Measurements from ENCODE around the gene BMPR1B. TPM values are rescaled to one million over a fixed set of nuclear protein-coding genes. Genes with fewer than 3 reads are reported as not detected.

The BMPR1B gene
- total RNA-seq, 1 experiment from 2014 or later, result 0.62 TPM

DNA sequence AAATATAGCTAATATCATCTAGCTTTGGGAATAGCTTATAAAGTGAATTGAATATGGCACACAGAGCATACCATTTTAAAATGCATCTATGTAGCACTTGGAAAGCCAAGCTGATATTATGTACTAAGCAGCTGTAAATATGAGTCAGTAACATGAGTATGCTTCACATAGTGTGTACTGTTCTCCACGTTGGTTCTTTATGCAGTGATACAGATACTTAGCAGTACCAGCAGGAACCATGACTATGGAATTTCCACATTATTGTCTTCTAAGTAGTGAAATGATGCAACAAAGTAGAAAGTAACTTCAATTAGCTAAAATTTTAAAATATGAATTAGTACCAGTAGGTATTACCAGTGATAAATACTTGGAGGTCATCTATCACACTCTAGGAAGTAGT lies 320.1 kb downstream of the BMPR1B start:
- ATAC-seq, result no peak
- Histone ChIP-seq H3K4me1 (ENCODE audit: control insufficient read depth, insufficient read depth, low read length) (no peaks in the 10 kb centered on the region), H3K36me3 (ENCODE audit: control insufficient read depth, insufficient read depth, low read length) (no peaks in the 10 kb centered on the region), H3K4me3 (ENCODE audit: low read depth in 2 of 2, low read length in 2 of 2) (no peak overlapping the region), H3K27me3 (ENCODE audit: control insufficient read depth, insufficient read depth, low read length) (no peaks in the 10 kb centered on the region), H3K9me3 (ENCODE audit: control insufficient read depth, insufficient read depth, low read depth, low read length) (no peaks in the 10 kb centered on the region), H3K27ac (ENCODE audit: low read length) (no peak overlapping the region)
- BruUV-seq (replicated peaks), result no TSS peak
- no peak for DNase-seq (ENCODE audit: low read depth, low spot score)
- intact Hi-C loops (cut with micrococcal nuclease; ENCODE audit: unreplicated experiment) (no loop called here), in situ Hi-C loops (cut with HindIII; ENCODE audit: low pct_unique_long_range_greater_than_20kb, low sequenced_read_pairs) (no loop called here)
- TF ChIP-seq, protein P1, sequence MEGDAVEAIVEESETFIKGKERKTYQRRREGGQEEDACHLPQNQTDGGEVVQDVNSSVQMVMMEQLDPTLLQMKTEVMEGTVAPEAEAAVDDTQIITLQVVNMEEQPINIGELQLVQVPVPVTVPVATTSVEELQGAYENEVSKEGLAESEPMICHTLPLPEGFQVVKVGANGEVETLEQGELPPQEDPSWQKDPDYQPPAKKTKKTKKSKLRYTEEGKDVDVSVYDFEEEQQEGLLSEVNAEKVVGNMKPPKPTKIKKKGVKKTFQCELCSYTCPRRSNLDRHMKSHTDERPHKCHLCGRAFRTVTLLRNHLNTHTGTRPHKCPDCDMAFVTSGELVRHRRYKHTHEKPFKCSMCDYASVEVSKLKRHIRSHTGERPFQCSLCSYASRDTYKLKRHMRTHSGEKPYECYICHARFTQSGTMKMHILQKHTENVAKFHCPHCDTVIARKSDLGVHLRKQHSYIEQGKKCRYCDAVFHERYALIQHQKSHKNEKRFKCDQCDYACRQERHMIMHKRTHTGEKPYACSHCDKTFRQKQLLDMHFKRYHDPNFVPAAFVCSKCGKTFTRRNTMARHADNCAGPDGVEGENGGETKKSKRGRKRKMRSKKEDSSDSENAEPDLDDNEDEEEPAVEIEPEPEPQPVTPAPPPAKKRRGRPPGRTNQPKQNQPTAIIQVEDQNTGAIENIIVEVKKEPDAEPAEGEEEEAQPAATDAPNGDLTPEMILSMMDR (IDR thresholded peaks at IDR 0.05), result no peak
- TF ChIP-seq, protein P2, sequence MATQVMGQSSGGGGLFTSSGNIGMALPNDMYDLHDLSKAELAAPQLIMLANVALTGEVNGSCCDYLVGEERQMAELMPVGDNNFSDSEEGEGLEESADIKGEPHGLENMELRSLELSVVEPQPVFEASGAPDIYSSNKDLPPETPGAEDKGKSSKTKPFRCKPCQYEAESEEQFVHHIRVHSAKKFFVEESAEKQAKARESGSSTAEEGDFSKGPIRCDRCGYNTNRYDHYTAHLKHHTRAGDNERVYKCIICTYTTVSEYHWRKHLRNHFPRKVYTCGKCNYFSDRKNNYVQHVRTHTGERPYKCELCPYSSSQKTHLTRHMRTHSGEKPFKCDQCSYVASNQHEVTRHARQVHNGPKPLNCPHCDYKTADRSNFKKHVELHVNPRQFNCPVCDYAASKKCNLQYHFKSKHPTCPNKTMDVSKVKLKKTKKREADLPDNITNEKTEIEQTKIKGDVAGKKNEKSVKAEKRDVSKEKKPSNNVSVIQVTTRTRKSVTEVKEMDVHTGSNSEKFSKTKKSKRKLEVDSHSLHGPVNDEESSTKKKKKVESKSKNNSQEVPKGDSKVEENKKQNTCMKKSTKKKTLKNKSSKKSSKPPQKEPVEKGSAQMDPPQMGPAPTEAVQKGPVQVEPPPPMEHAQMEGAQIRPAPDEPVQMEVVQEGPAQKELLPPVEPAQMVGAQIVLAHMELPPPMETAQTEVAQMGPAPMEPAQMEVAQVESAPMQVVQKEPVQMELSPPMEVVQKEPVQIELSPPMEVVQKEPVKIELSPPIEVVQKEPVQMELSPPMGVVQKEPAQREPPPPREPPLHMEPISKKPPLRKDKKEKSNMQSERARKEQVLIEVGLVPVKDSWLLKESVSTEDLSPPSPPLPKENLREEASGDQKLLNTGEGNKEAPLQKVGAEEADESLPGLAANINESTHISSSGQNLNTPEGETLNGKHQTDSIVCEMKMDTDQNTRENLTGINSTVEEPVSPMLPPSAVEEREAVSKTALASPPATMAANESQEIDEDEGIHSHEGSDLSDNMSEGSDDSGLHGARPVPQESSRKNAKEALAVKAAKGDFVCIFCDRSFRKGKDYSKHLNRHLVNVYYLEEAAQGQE (IDR thresholded peaks at IDR 0.05; ENCODE audit: insufficient read depth in 1 of 2, low read depth in 2 of 2, low read length in 1 of 2), result no peak
- TF ChIP-seq POLR2AphosphoS5 (IDR thresholded peaks at IDR 0.05; ENCODE audit: low read depth, low read length) (no peak), SIN3A (IDR thresholded peaks at IDR 0.05; ENCODE audit: borderline replicate concordance, insufficient read depth, low read depth, low read length) (no peak), TCF7L2 (IDR thresholded peaks at IDR 0.05; ENCODE audit: low read depth, low read length) (no peak)
- ChIA-PET POLR2A (no interaction called here), CTCF (no interaction called here)

DNA sequence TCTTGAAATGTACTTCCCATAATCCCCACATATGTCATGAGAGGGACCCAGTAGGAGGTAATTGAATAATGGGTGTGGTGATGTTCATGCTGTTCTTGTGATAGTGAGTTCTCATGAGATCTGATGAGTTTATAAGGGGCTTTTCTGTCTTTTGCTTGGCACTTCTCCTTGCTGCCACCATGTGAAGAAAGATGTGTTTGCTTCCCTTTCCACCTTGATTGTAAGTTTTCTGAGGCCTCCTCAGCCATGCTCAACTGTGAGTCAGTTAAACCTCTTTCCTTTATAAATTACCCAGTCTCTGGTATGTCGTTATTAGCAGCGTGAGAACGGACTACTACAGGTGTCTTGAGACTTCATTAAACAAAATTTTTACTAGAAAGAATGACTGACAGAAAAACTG lies 323.2 kb downstream of the BMPR1B start:
- ChIA-PET POLR2A (no interaction called here), CTCF (no interaction called here)
- TF ChIP-seq, protein P1 (IDR thresholded peaks at IDR 0.05), result no peak
- TF ChIP-seq, protein P2 (IDR thresholded peaks at IDR 0.05; ENCODE audit: insufficient read depth in 1 of 2, low read depth in 2 of 2, low read length in 1 of 2), result no peak
- TF ChIP-seq TCF7L2 (IDR thresholded peaks at IDR 0.05; ENCODE audit: low read depth, low read length) (no peak), SIN3A (IDR thresholded peaks at IDR 0.05; ENCODE audit: borderline replicate concordance, insufficient read depth, low read depth, low read length) (no peak), POLR2AphosphoS5 (IDR thresholded peaks at IDR 0.05; ENCODE audit: low read depth, low read length) (no peak)
- Histone ChIP-seq H3K27me3 (ENCODE audit: control insufficient read depth, insufficient read depth, low read length) (no peaks in the 10 kb centered on the region), H3K4me3 (ENCODE audit: low read depth in 2 of 2, low read length in 2 of 2) (no peak overlapping the region), H3K4me1 (ENCODE audit: control insufficient read depth, insufficient read depth, low read length) (no peaks in the 10 kb centered on the region), H3K9me3 (ENCODE audit: control insufficient read depth, insufficient read depth, low read depth, low read length) (no peaks in the 10 kb centered on the region), H3K27ac (ENCODE audit: low read length) (no peak overlapping the region), H3K36me3 (ENCODE audit: control insufficient read depth, insufficient read depth, low read length) (no peaks in the 10 kb centered on the region)
- no peak for ATAC-seq
- intact Hi-C loops (cut with micrococcal nuclease; ENCODE audit: unreplicated experiment), result no loop called here
- no TSS peak for BruUV-seq (replicated peaks)
- in situ Hi-C loops (cut with HindIII; ENCODE audit: low pct_unique_long_range_greater_than_20kb, low sequenced_read_pairs), result no loop called here
- no peak for DNase-seq (ENCODE audit: low read depth, low spot score)
